GOT3 (cell line): ENCODE results near the gene NOPCHAP1.
"Not testable (repeated sequence)": the region's sequence is repeated elsewhere in the genome, so short reads cannot be mapped to it uniquely, and the experiment has no call there.

ENCODE experiments used
- DNase-seq: peaks from one replicate; lab custom pipeline; 2025; ENCODE audit warnings: mixed read lengths; lab: John Stamatoyannopoulos, UW

The NOPCHAP1 gene

GRCh38 chr12:104986022-104986941 lies at the start of gene NOPCHAP1:
Gene NOPCHAP1, plus strand, starts transcription at chr12:104986316. Its CDS starts 37 bp downstream, at chr12:104986353.
- peak; percentile 8 for DNase-seq

- DNase-seq, result no peak
Observed at GRCh38 chr12:104938371-104938770, 47.7 kb upstream of the NOPCHAP1 start.

- DNase-seq, result no peak
Observed at GRCh38 chr12:104939089-104939488, 47.0 kb upstream of the NOPCHAP1 start.

- DNase-seq, result no peak
Observed at GRCh38 chr12:104941454-104941853, 44.7 kb upstream of the NOPCHAP1 start.

- DNase-seq, result no peak
Observed at GRCh38 chr12:104942075-104942474, 44.0 kb upstream of the NOPCHAP1 start.

- DNase-seq, result not testable (repeated sequence)
Observed at GRCh38 chr12:104943401-104943800, 42.7 kb upstream of the NOPCHAP1 start.

GRCh38 chr12:104944252-104944651 lies 41.9 kb upstream of the NOPCHAP1 start:
- no peak for DNase-seq

- DNase-seq, result not testable (repeated sequence)
Observed at GRCh38 chr12:104948716-104949115, 37.4 kb upstream of the NOPCHAP1 start.

- no peak for DNase-seq
Observed at GRCh38 chr12:104951759-104952509, 34.2 kb upstream of the NOPCHAP1 start.

- no peak for DNase-seq
Observed at GRCh38 chr12:104952816-104953215, 33.3 kb upstream of the NOPCHAP1 start.

- no peak for DNase-seq
Observed at GRCh38 chr12:104953323-104953722, 32.8 kb upstream of the NOPCHAP1 start.

GRCh38 chr12:104955703-104956102 lies 30.4 kb upstream of the NOPCHAP1 start:
- DNase-seq, result no peak

- no peak for DNase-seq
Observed at GRCh38 chr12:104956870-104957718, 29.0 kb upstream of the NOPCHAP1 start.

- DNase-seq, result no peak
Observed at GRCh38 chr12:104957719-104958000, 28.5 kb upstream of the NOPCHAP1 start.

GRCh38 chr12:104958001-104958804 lies 27.9 kb upstream of the NOPCHAP1 start, which contains the start of gene SLC41A2:
Gene SLC41A2, minus strand, starts transcription at chr12:104958290. Its CDS starts 29,763 bp downstream, at chr12:104928527.
- peak; percentile 30 for DNase-seq

GRCh38 chr12:104958805-104959334 lies 27.2 kb upstream of the NOPCHAP1 start:
- DNase-seq, result no peak

GRCh38 chr12:104959335-104959841 lies 26.7 kb upstream of the NOPCHAP1 start:
- DNase-seq, result no peak

GRCh38 chr12:104960464-104960863 lies 25.7 kb upstream of the NOPCHAP1 start:
- DNase-seq, result no peak

GRCh38 chr12:104963757-104964156 lies 22.4 kb upstream of the NOPCHAP1 start:
- DNase-seq, result no peak

- DNase-seq, result no peak
Observed at GRCh38 chr12:104964167-104964855, 21.8 kb upstream of the NOPCHAP1 start.
